ENCODE measurements around the gene SLC35C1.

- TF ChIP-seq CTCF (IDR thresholded peaks at IDR 0.05) (no peak), POLR2A (IDR thresholded peaks at IDR 0.05) (no peak), POLR2AphosphoS5 (IDR thresholded peaks at IDR 0.05) (no peak)
These were observed 25.6 kb downstream of the SLC35C1 start for GRCh38 chr11:45830596-45830995.
